Urinary bladder (tissue), 4 donors: ENCODE measurements around the gene SARDH. TPM values are rescaled to one million over a fixed set of nuclear protein-coding genes. Genes with fewer than 3 reads are reported as not detected.

Experiments
- DNase-seq: peaks from one replicate; pipeline ENCODE4 v3.0.0-alpha.2; 2015; ENCODE audit errors: extremely low spot score
- H3K27ac ChIP-seq: one replicate; pipeline ENCODE4 v1.5.1; 2013; ENCODE audit warnings: low read depth, mild to moderate bottlenecking, moderate library complexity
- H3K36me3 ChIP-seq: one replicate; pipeline ENCODE4 v1.6.1; 2013; ENCODE audit warnings: mild to moderate bottlenecking, moderate library complexity; ENCODE audit not compliant: insufficient read depth
- H3K4me1 ChIP-seq: one replicate; pipeline ENCODE4 v1.6.1; 2013; ENCODE audit warnings: mild to moderate bottlenecking, moderate library complexity; ENCODE audit not compliant: insufficient read depth
- H3K4me3 ChIP-seq: one replicate; pipeline ENCODE4 v1.5.1; 2013; ENCODE audit warnings: low read depth, low read length
- WGBS: extraction: QIAGEN DNeasy Blood & Tissue Kit; methylation state at CpG from one replicate; pipeline ENCODE4 v1.1.7; 2013; 5-methylcytosine and 5-hydroxymethylcytosine counted together
- polyA plus RNA-seq: library from polyadenylated mRNA; stranded (reverse); fragments of 200-250 nt; gene quantifications from one replicate; pipeline ENCODE4 v1.2.3, GENCODE V29; 2013
- total RNA-seq: library from RNA; depleted of rRNA; stranded (reverse); fragments of >200 nt; gene quantifications from one replicate; pipeline ENCODE4 v1.2.3, GENCODE V29; 2014
- donor health status: healthy with polysubstance abuse.
- donor health status: healthy.

The SARDH gene
- total and polyA plus RNA-seq, 2 donors, result 1.5 to 4.9 TPM

GRCh38 chr9:133728856-133729616, 9.1 kb downstream of the SARDH start:
- Histone ChIP-seq H3K4me3 (no peak overlapping the region), H3K36me3 (no peaks in the 10 kb centered on the region), H3K27ac (no peak overlapping the region), H3K4me1 (no peaks in the 10 kb centered on the region)
- no peak for DNase-seq
- 79% methylated on average over 10 of the region's 10 CpGs for WGBS

- Histone ChIP-seq H3K4me3 (no peak overlapping the region), H3K4me1 (no peaks in the 10 kb centered on the region), H3K36me3 (no peaks in the 10 kb centered on the region), H3K27ac (no peak overlapping the region)
- WGBS, result 89% methylated on average over 18 of the region's 18 CpGs
- DNase-seq, result no peak
Observed at GRCh38 chr9:133727876-133728441, 10.2 kb downstream of the SARDH start.

GRCh38 chr9:133727277-133727875, 10.8 kb downstream of the SARDH start:
- no peak for DNase-seq
- no peak overlapping the region for H3K4me3 ChIP-seq
- H3K36me3 ChIP-seq, result no peaks in the 10 kb centered on the region
- WGBS, result 73% methylated on average over 10 of the region's 10 CpGs
- H3K4me1 ChIP-seq, result no peaks in the 10 kb centered on the region
- H3K27ac ChIP-seq, result no peak overlapping the region

GRCh38 chr9:133726401-133727276, 11.5 kb downstream of the SARDH start:
- no peak overlapping the region for H3K4me3 ChIP-seq
- no peak overlapping the region for H3K27ac ChIP-seq
- no peaks in the 10 kb centered on the region for H3K4me1 ChIP-seq
- no peaks in the 10 kb centered on the region for H3K36me3 ChIP-seq
- 74% methylated on average over 14 of the region's 14 CpGs for WGBS
- DNase-seq, result no peak

- WGBS, result 79% methylated on average over 7 of the region's 7 CpGs
- H3K4me3 ChIP-seq, result no peak overlapping the region
- no peaks in the 10 kb centered on the region for H3K36me3 ChIP-seq
- no peaks in the 10 kb centered on the region for H3K4me1 ChIP-seq
- no peak overlapping the region for H3K27ac ChIP-seq
- no peak for DNase-seq
Observed at GRCh38 chr9:133725886-133726285, 12.3 kb downstream of the SARDH start.

- Histone ChIP-seq H3K4me1 (no peaks in the 10 kb centered on the region), H3K27ac (no peak overlapping the region), H3K36me3 (no peaks in the 10 kb centered on the region), H3K4me3 (no peak overlapping the region)
- DNase-seq, result no peak
- 92% methylated on average over 15 of the region's 15 CpGs for WGBS
Observed at GRCh38 chr9:133718563-133719315, 19.4 kb downstream of the SARDH start.

- 95% methylated on average over 20 of the region's 20 CpGs for WGBS
- H3K27ac ChIP-seq, result no peak overlapping the region
- no peak for DNase-seq
Observed at GRCh38 chr9:133717113-133718031, 20.8 kb downstream of the SARDH start.

GRCh38 chr9:133716564-133717112, 21.5 kb downstream of the SARDH start:
- Histone ChIP-seq H3K27ac (no peak overlapping the region), H3K36me3 (no peaks in the 10 kb centered on the region), H3K4me1 (no peaks in the 10 kb centered on the region), H3K4me3 (no peak overlapping the region)
- DNase-seq, result no peak
- 64% methylated on average over 8 of the region's 8 CpGs for WGBS

More at GRCh38 chr9:133717113-133718031, 20.8 kb downstream of the SARDH start:
- Histone ChIP-seq H3K36me3 (no peaks in the 10 kb centered on the region), H3K4me1 (no peaks in the 10 kb centered on the region), H3K4me3 (no peak overlapping the region)

GRCh38 chr9:133715866-133716563, 22.1 kb downstream of the SARDH start:
- no peaks in the 10 kb centered on the region for H3K36me3 ChIP-seq
- H3K4me3 ChIP-seq, result no peak overlapping the region
- peak overlapping the region; percentile 28 for H3K27ac ChIP-seq
- 66% methylated on average over 21 of the region's 21 CpGs for WGBS
- no peak for DNase-seq
- H3K4me1 ChIP-seq, result no peaks in the 10 kb centered on the region

GRCh38 chr9:133715295-133715865, 22.8 kb downstream of the SARDH start:
- Histone ChIP-seq H3K36me3 (no peaks in the 10 kb centered on the region), H3K27ac (no peak overlapping the region), H3K4me3 (no peak overlapping the region), H3K4me1 (no peaks in the 10 kb centered on the region)
- no peak for DNase-seq
- 61% methylated on average over 23 of the region's 23 CpGs for WGBS

GRCh38 chr9:133714606-133715294, 23.4 kb downstream of the SARDH start:
- Histone ChIP-seq H3K27ac (no peak overlapping the region), H3K4me3 (no peak overlapping the region), H3K36me3 (no peaks in the 10 kb centered on the region), H3K4me1 (no peaks in the 10 kb centered on the region)
- 77% methylated on average over 15 of the region's 15 CpGs for WGBS
- DNase-seq, result no peak
